ENCODE results near the gene GAREM1. TPM values are rescaled to one million over a fixed set of nuclear protein-coding genes. Genes with fewer than 3 reads are reported as not detected.

The GAREM1 gene
- total RNA-seq, 1 donor from 2014 or later = 5.2 TPM

DNA sequence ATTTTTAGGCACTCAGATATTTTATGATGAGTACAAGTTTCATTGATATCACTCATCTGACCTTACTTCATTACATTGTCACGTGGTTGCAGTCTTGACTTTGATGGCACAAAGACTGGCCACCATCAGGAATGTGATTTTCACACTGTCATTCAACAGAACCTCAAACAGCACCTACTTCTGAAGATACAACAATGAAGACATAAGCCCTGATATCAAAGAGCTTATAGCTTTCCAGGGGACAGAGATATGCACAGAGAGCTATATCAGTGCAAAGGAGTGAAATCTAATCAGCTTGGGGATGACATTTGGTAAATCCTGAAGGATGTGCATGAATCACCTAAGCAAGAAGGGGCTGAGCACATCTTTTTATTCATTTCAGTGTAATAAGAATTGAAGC is 208.6 kb downstream of the GAREM1 start:
- Histone ChIP-seq H3K27ac (ENCODE audit: low read depth, low read length) (no peak overlapping the region), H3K9ac (ENCODE audit: low read depth in 1 of 3, low read length in 3 of 3) (no peak overlapping the region), H3K27me3 (ENCODE audit: control insufficient read depth in 3 of 3, insufficient read depth in 3 of 3, low read length in 3 of 3) (no peaks in the 10 kb centered on the region), H3K9me3 (ENCODE audit: control insufficient read depth in 3 of 3, low read length in 3 of 3) (no peaks in the 10 kb centered on the region), H3K36me3 (ENCODE audit: control insufficient read depth in 3 of 3, insufficient read depth in 3 of 3, low read length in 3 of 3) (peaks cover 0 to 6% (median 0%) of the 10 kb centered on the region in 3 donors), H3K4me1 (ENCODE audit: control insufficient read depth in 3 of 3, insufficient read depth in 3 of 3, low read length in 3 of 3) (no peaks in the 10 kb centered on the region), H3K4me3 (ENCODE audit: low read length in 3 of 3) (no peak overlapping the region)

GRCh38 chr18:32261003-32261402 is 209.7 kb downstream of the GAREM1 start:
- H3K27ac ChIP-seq (ENCODE audit: low read depth, low read length) = no peak overlapping the region
- H3K4me1 ChIP-seq (ENCODE audit: control insufficient read depth in 3 of 3, insufficient read depth in 3 of 3, low read length in 3 of 3) = no peaks in the 10 kb centered on the region
- H3K36me3 ChIP-seq (ENCODE audit: control insufficient read depth in 3 of 3, insufficient read depth in 3 of 3, low read length in 3 of 3) = no peaks in the 10 kb centered on the region
- H3K9ac ChIP-seq (ENCODE audit: low read depth in 1 of 3, low read length in 3 of 3) = no peak overlapping the region
- H3K9me3 ChIP-seq (ENCODE audit: control insufficient read depth in 3 of 3, low read length in 3 of 3) = no peaks in the 10 kb centered on the region
- H3K27me3 ChIP-seq (ENCODE audit: control insufficient read depth in 3 of 3, insufficient read depth in 3 of 3, low read length in 3 of 3) = no peaks in the 10 kb centered on the region
- no peak overlapping the region for H3K4me3 ChIP-seq (ENCODE audit: low read length in 3 of 3)

GRCh38 chr18:32259553-32259952 is 211.1 kb downstream of the GAREM1 start:
- Histone ChIP-seq H3K27me3 (ENCODE audit: control insufficient read depth in 3 of 3, insufficient read depth in 3 of 3, low read length in 3 of 3) (no peaks in the 10 kb centered on the region), H3K4me1 (ENCODE audit: control insufficient read depth in 3 of 3, insufficient read depth in 3 of 3, low read length in 3 of 3) (no peaks in the 10 kb centered on the region), H3K27ac (ENCODE audit: low read depth, low read length) (no peak overlapping the region), H3K9ac (ENCODE audit: low read depth in 1 of 3, low read length in 3 of 3) (no peak overlapping the region), H3K9me3 (ENCODE audit: control insufficient read depth in 3 of 3, low read length in 3 of 3) (no peaks in the 10 kb centered on the region), H3K36me3 (ENCODE audit: control insufficient read depth in 3 of 3, insufficient read depth in 3 of 3, low read length in 3 of 3) (no peaks in the 10 kb centered on the region), H3K4me3 (ENCODE audit: low read length in 3 of 3) (no peak overlapping the region)

DNA sequence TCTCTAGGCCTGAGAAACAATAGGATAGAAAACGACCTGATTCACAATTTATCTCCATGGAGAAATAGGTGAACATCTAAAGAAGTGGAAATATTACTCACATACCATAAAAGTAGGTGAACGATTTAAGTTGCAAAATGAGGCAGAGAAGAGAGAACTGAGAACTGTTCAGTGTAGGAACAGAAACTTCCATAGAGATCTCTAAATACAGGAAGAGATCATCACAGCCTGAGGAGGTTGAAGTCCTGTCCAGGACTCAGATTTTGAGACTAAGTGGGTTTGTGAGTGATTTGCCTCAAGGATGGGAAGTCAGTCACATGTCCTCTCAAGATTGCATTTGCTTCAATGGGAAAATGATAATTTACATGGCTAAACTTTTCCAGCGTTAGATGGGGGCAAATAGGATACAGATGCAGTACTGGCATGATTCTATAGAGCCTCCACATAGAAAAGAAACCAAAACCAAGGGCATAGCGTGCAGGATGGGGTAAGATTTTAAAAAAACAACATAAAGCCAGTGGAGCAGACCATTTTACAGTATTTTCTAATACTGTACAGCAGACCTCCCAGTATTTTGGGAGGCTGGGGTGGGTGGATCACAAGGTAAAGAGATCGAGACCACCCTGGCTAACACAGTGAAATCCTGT is 212.0 kb downstream of the GAREM1 start:
- no peak overlapping the region for H3K9ac ChIP-seq (ENCODE audit: low read depth in 1 of 3, low read length in 3 of 3)
- H3K27me3 ChIP-seq (ENCODE audit: control insufficient read depth in 3 of 3, insufficient read depth in 3 of 3, low read length in 3 of 3) = no peaks in the 10 kb centered on the region
- H3K27ac ChIP-seq (ENCODE audit: low read depth, low read length) = no peak overlapping the region
- no peaks in the 10 kb centered on the region for H3K4me1 ChIP-seq (ENCODE audit: control insufficient read depth in 3 of 3, insufficient read depth in 3 of 3, low read length in 3 of 3)
- no peaks in the 10 kb centered on the region for H3K9me3 ChIP-seq (ENCODE audit: control insufficient read depth in 3 of 3, low read length in 3 of 3)
- no peak overlapping the region for H3K4me3 ChIP-seq (ENCODE audit: low read length in 3 of 3)
- H3K36me3 ChIP-seq (ENCODE audit: control insufficient read depth in 3 of 3, insufficient read depth in 3 of 3, low read length in 3 of 3) = no peaks in the 10 kb centered on the region

DNA sequence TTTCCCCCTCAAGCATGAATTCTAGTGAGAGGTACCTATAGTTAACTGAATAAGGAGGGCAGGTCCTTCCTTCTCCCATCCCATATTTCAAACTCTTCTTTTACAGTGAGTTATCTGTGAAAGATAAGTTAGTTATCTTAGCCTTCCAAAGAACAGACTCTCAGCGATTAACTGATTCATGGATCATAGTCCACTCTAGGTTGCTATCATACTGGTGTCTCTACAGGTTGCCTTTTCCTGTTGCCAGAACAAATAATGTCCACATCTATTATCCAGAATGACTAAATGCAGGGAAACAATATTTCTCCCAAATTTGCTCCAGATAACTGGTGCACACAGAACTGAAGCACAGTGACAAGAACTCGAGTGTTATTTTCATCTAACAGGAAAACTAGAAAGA is 212.5 kb downstream of the GAREM1 start:
- Histone ChIP-seq H3K27ac (ENCODE audit: low read depth, low read length) (no peak overlapping the region), H3K4me3 (ENCODE audit: low read length in 3 of 3) (no peak overlapping the region), H3K36me3 (ENCODE audit: control insufficient read depth in 3 of 3, insufficient read depth in 3 of 3, low read length in 3 of 3) (no peaks in the 10 kb centered on the region), H3K9me3 (ENCODE audit: control insufficient read depth in 3 of 3, low read length in 3 of 3) (no peaks in the 10 kb centered on the region), H3K9ac (ENCODE audit: low read depth in 1 of 3, low read length in 3 of 3) (no peak overlapping the region), H3K27me3 (ENCODE audit: control insufficient read depth in 3 of 3, insufficient read depth in 3 of 3, low read length in 3 of 3) (no peaks in the 10 kb centered on the region), H3K4me1 (ENCODE audit: control insufficient read depth in 3 of 3, insufficient read depth in 3 of 3, low read length in 3 of 3) (no peaks in the 10 kb centered on the region)

- Histone ChIP-seq H3K36me3 (ENCODE audit: control insufficient read depth in 3 of 3, insufficient read depth in 3 of 3, low read length in 3 of 3) (no peaks in the 10 kb centered on the region), H3K4me1 (ENCODE audit: control insufficient read depth in 3 of 3, insufficient read depth in 3 of 3, low read length in 3 of 3) (no peaks in the 10 kb centered on the region), H3K4me3 (ENCODE audit: low read length in 3 of 3) (no peak overlapping the region), H3K27me3 (ENCODE audit: control insufficient read depth in 3 of 3, insufficient read depth in 3 of 3, low read length in 3 of 3) (no peaks in the 10 kb centered on the region), H3K9me3 (ENCODE audit: control insufficient read depth in 3 of 3, low read length in 3 of 3) (no peaks in the 10 kb centered on the region), H3K27ac (ENCODE audit: low read depth, low read length) (no peak overlapping the region), H3K9ac (ENCODE audit: low read depth in 1 of 3, low read length in 3 of 3) (no peak overlapping the region)
Measured at GRCh38 chr18:32257084-32257785, 213.4 kb downstream of the GAREM1 start.

DNA sequence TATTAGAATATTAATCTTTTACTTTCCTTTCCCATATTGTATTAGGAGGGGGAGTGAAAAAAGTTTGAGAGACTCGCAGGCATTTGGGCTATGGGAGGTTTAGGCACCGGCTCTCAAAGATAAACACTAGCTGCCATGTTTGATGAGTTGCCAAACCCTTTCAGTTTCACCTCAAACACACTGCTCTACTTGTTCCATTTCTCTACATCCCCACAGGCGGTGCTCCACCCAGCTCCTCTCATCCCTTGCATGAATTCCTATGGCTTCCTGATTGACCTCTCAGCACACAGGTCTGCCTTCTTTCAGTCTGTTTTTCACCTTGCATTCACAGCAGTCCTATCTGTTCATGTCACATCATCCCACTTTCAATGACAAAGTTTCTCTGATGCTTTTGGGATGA is 215.1 kb downstream of the GAREM1 start:
- Histone ChIP-seq H3K27ac (ENCODE audit: low read depth, low read length) (no peak overlapping the region), H3K4me1 (ENCODE audit: control insufficient read depth in 3 of 3, insufficient read depth in 3 of 3, low read length in 3 of 3) (no peaks in the 10 kb centered on the region), H3K4me3 (ENCODE audit: low read length in 3 of 3) (no peak overlapping the region), H3K27me3 (ENCODE audit: control insufficient read depth in 3 of 3, insufficient read depth in 3 of 3, low read length in 3 of 3) (no peaks in the 10 kb centered on the region), H3K36me3 (ENCODE audit: control insufficient read depth in 3 of 3, insufficient read depth in 3 of 3, low read length in 3 of 3) (no peaks in the 10 kb centered on the region), H3K9ac (ENCODE audit: low read depth in 1 of 3, low read length in 3 of 3) (no peak overlapping the region), H3K9me3 (ENCODE audit: control insufficient read depth in 3 of 3, low read length in 3 of 3) (no peaks in the 10 kb centered on the region)

DNA sequence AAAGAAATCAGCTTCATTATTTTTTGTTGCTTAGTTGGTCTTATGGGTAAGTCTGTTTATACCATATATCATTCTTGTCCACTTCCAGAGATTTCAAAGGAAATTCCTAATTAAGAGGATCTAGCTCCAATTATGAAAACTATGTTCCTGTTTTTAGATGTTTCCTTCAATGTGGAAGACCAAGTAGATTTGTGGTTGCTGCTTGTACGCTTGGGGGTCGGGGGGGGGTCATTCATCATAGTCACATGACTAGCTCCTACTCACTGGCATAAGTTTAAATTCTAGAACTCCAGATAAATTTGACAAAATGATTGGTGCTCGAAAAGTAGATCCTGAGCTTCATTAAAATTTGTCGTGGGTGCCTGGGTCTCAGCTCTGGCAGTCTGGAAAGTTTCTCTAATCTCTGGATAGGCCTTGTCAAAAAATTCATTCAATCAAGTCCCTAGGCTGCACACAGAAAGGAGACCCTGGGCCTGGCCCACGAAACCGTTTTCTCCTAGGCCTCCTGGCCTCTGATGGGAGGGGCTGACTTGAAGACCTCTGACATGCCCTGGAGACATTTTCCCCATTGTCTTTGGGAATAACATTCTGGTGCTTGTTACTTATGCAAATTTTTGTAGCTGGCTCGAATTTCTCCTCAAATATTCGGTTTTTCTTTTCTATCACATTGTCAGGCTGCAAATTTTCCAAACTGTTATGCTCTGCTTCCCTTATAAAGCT is 218.4 kb downstream of the GAREM1 start:
- H3K4me1 ChIP-seq (ENCODE audit: control insufficient read depth in 3 of 3, insufficient read depth in 3 of 3, low read length in 3 of 3) = no peaks in the 10 kb centered on the region
- H3K4me3 ChIP-seq (ENCODE audit: low read length in 3 of 3) = no peak overlapping the region
- no peak overlapping the region for H3K27ac ChIP-seq (ENCODE audit: low read depth, low read length)
- no peaks in the 10 kb centered on the region for H3K9me3 ChIP-seq (ENCODE audit: control insufficient read depth in 3 of 3, low read length in 3 of 3)
- no peaks in the 10 kb centered on the region for H3K27me3 ChIP-seq (ENCODE audit: control insufficient read depth in 3 of 3, insufficient read depth in 3 of 3, low read length in 3 of 3)
- no peak overlapping the region for H3K9ac ChIP-seq (ENCODE audit: low read depth in 1 of 3, low read length in 3 of 3)
- no peaks in the 10 kb centered on the region for H3K36me3 ChIP-seq (ENCODE audit: control insufficient read depth in 3 of 3, insufficient read depth in 3 of 3, low read length in 3 of 3)

GRCh38 chr18:32251466-32251865 is 219.2 kb downstream of the GAREM1 start:
- H3K9ac ChIP-seq (ENCODE audit: low read depth in 1 of 3, low read length in 3 of 3) = no peak overlapping the region
- no peaks in the 10 kb centered on the region for H3K4me1 ChIP-seq (ENCODE audit: control insufficient read depth in 3 of 3, insufficient read depth in 3 of 3, low read length in 3 of 3)
- H3K27ac ChIP-seq (ENCODE audit: low read depth, low read length) = no peak overlapping the region
- H3K36me3 ChIP-seq (ENCODE audit: control insufficient read depth in 3 of 3, insufficient read depth in 3 of 3, low read length in 3 of 3) = no peaks in the 10 kb centered on the region
- no peaks in the 10 kb centered on the region for H3K27me3 ChIP-seq (ENCODE audit: control insufficient read depth in 3 of 3, insufficient read depth in 3 of 3, low read length in 3 of 3)
- H3K9me3 ChIP-seq (ENCODE audit: control insufficient read depth in 3 of 3, low read length in 3 of 3) = no peaks in the 10 kb centered on the region
- H3K4me3 ChIP-seq (ENCODE audit: low read length in 3 of 3) = no peak overlapping the region
